HL-60 (cell line): Measurements from ENCODE around the gene EYS.

Experiments used
- POLR2AphosphoS5 ChIP-seq: IDR thresholded peaks from 2 replicates; pipeline ENCODE4 v1.6.1; 2012; ENCODE audit warnings: low read depth
- TF ChIP-seq, protein P1 (sequence below): IDR thresholded peaks from one replicate; pipeline ENCODE4 v1.5.1; 2011; ENCODE audit warnings: low read length, control low read depth, inconsistent platforms; ENCODE audit not compliant: insufficient read depth

DNA sequence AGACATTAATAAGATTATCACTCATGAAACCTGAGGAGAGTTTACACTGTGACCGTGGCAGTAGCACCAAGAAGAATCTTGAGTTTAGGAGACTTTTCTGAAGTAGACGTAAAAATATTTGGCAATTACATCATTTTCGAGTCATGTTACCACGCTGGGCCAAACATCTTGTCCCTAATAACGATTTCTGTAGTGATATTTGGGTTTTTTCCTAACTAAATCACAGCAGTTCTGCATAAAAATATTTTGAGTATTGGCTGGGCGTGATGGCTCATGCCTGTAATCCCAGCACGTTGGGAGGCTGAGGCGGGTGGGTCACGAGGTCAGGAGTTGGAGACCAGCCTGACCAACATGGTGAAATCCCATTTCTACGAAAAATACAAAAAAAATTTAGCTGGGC lies 1809.1 kb downstream of the EYS start:
- TF ChIP-seq, protein P1, sequence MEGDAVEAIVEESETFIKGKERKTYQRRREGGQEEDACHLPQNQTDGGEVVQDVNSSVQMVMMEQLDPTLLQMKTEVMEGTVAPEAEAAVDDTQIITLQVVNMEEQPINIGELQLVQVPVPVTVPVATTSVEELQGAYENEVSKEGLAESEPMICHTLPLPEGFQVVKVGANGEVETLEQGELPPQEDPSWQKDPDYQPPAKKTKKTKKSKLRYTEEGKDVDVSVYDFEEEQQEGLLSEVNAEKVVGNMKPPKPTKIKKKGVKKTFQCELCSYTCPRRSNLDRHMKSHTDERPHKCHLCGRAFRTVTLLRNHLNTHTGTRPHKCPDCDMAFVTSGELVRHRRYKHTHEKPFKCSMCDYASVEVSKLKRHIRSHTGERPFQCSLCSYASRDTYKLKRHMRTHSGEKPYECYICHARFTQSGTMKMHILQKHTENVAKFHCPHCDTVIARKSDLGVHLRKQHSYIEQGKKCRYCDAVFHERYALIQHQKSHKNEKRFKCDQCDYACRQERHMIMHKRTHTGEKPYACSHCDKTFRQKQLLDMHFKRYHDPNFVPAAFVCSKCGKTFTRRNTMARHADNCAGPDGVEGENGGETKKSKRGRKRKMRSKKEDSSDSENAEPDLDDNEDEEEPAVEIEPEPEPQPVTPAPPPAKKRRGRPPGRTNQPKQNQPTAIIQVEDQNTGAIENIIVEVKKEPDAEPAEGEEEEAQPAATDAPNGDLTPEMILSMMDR = no peak
- TF ChIP-seq POLR2AphosphoS5 = no peak
